K562 (cell line): ENCODE results near the gene CHST14. TPM values are rescaled to one million over a fixed set of nuclear protein-coding genes. Genes with fewer than 3 reads are reported as not detected.
A peak's percentile ranks its signal among the peaks of the same experiment; 100 is the strongest.

Source experiments
- BDP1 ChIP-seq: IDR thresholded peaks from 3 replicates; pipeline ENCODE4 v1.6.1; 2011; ENCODE audit not compliant: insufficient read length, insufficient read depth
- C11orf30 ChIP-seq: fragments of 450-650 bp; IDR thresholded peaks from 2 replicates; pipeline ENCODE4 v1.6.1; 2016; ENCODE audit warnings: low read depth, mild to moderate bottlenecking
- COPS2 ChIP-seq: fragments of 450-650 bp; conservative IDR thresholded peaks from 2 replicates; pipeline ENCODE4 v1.6.1; 2016; ENCODE audit warnings: mild to moderate bottlenecking, moderate library complexity
- EP400 ChIP-seq: fragments of 450-650 bp; IDR thresholded peaks from 2 replicates; pipeline ENCODE4 v1.6.1; 2017; ENCODE audit warnings: antibody characterized with exemption, mild to moderate bottlenecking, moderate library complexity
- LEF1 ChIP-seq: fragments of 450-650 bp; IDR thresholded peaks from 2 replicates; pipeline ENCODE4 v1.6.1; 2016; ENCODE audit warnings: mild to moderate bottlenecking
- NONO ChIP-seq, 2 experiments: fragments of 200-400 bp in 1 of 2; fragments of 450-650 bp in 1 of 2; formaldehyde crosslinking in 1 of 2; IDR thresholded peaks; 2 replicates each; pipeline ENCODE4 v1.6.1; 2017; ENCODE audit warnings: low read depth in 2 of 2, mild to moderate bottlenecking in 2 of 2, moderate library complexity in 2 of 2, low read length in 1 of 2
- SIN3A ChIP-seq, 2 experiments: fragments of 150-350 bp in 1 of 2; IDR thresholded peaks; 2 replicates each; pipeline ENCODE4 v1.6.1; 2011 to 2016; ENCODE audit warnings: borderline replicate concordance in 2 of 2, low read depth in 2 of 2, low read length in 2 of 2, mild to moderate bottlenecking in 2 of 2, moderate library complexity in 2 of 2; ENCODE audit not compliant: control insufficient read depth in 1 of 2
- SMC3 ChIP-seq: conservative IDR thresholded peaks from 2 replicates; pipeline ENCODE4 v1.6.1; 2011; ENCODE audit warnings: low read depth, low read length, improper control_type of control experiment; ENCODE audit not compliant: insufficient read depth
- TCFL5 ChIP-seq: fragments of 250-450 bp; sonication (Bioruptor Pico); conservative IDR thresholded peaks from 2 replicates; pipeline ENCODE4 v1.6.1; 2021; ENCODE audit warnings: mild to moderate bottlenecking, moderate library complexity, matching md5 sums
- ZNF668 ChIP-seq: fragments of 250-450 bp; sonication (Bioruptor Pico); IDR thresholded peaks from 2 replicates; pipeline ENCODE4 v1.8.0; 2022; ENCODE audit warnings: mild to moderate bottlenecking, inconsistent platforms
- polyA plus RNA-seq, 8 experiments: library from polyadenylated mRNA; depleted of rRNA in 4 of 8; stranded (reverse) in 5 of 8; unstranded in 3 of 8; fragments of >200 nt; fragmentation: Nextera tagmentation in 2 of 8; fragmentation: Illumina TruSeq in 1 of 8; extraction: Ambion mirVana in 2 of 8; extraction: Trizol in 1 of 8; gene quantifications; 2 replicates each; pipeline versions ENCODE4 v1.2.1 to v1.2.3, GENCODE V29; 2011 to 2014; ENCODE audit warnings: inconsistent platforms in 1 of 8, missing spikeins in 1 of 8
- total RNA-seq, 7 experiments: library from RNA; depleted of rRNA in 6 of 7; stranded (reverse); fragments of >200 nt in 6 of 7; fragmentation: Illumina TruSeq in 2 of 7; extraction: Trizol in 2 of 7; gene quantifications; 2 replicates each; pipeline versions ENCODE4 v1.2.1 to v1.2.3, GENCODE V29; 2011 to 2021; ENCODE audit warnings: low replicate concordance in 1 of 7
- TF ChIP-seq, protein P1 (sequence below): sonication (generic); formaldehyde crosslinking; IDR thresholded peaks from 2 replicates; pipeline ENCODE4 v1.8.0; 2023; ENCODE audit warnings: missing genetic modification reagents, mild to moderate bottlenecking, borderline replicate concordance
- TF ChIP-seq, protein P2 (sequence below), 2 experiments: fragments of 200-800 bp in 1 of 2; sonication (Bioruptor generic) in 1 of 2; sonication (generic) in 1 of 2; formaldehyde crosslinking in 1 of 2; IDR thresholded peaks in 1 of 2; conservative IDR thresholded peaks in 1 of 2; 2 replicates each; pipeline versions ENCODE4 v1.5.0 to v1.6.1; 2016 to 2020; ENCODE audit warnings: missing compliant biosample characterization in 1 of 2, missing genetic modification characterization in 1 of 2, missing genetic modification reagents in 1 of 2
- TF ChIP-seq, protein P3 (sequence below): fragments of 450-650 bp; IDR thresholded peaks from 2 replicates; pipeline ENCODE4 v1.6.1; 2016; ENCODE audit warnings: mild to moderate bottlenecking
- TF ChIP-seq, protein P4 (sequence below): fragments of 250-450 bp; sonication (Bioruptor Pico); IDR thresholded peaks from 2 replicates; pipeline ENCODE4 v1.4.0; 2020

CHST14 gene
- total and polyA plus RNA-seq, 9 of the 15 experiments (the other 6 are each of a cell fraction or from before 2014, with no cell fraction given) = 1.6 to 12.1 (median 4.5) TPM

DNA sequence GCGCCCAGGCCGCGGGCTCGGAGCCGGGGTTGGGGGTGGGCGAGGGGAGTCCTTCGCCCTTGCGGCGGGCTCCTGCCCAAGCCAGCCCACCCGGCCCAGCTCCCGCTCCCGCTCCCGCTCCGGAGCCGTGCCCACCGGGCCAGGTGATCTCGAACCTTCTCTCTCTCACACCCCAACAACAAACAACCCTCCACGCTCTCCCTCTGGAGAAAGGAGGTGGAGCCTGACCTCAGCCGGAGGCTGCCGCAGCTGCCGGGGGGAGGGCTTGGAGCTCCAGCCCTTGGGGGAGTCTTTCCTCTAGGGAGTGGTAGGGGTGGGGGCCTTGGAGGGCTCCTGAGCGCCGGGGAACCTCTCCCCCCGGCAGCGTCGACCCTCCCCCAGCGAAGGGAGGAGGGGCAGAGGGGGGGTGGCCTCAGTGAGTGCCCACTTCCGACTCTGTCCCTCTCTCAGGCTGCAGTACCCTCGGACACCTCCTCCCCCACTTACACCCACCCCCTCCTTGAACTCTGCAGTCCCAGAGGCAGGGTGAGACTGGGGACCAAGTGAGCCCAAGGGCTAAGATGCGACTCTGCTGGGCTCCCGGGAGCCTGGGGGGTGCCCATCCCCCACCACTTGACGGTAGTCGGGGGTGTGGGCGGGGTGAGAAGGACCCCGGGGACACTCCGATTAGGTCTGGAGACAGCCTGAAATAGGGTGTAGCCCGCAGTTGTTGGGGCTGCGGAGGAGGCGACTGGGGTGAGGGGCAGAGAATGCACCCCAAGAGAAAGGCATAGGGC is 34.5 kb upstream of the CHST14 start (continued):
- TF ChIP-seq, protein P1, sequence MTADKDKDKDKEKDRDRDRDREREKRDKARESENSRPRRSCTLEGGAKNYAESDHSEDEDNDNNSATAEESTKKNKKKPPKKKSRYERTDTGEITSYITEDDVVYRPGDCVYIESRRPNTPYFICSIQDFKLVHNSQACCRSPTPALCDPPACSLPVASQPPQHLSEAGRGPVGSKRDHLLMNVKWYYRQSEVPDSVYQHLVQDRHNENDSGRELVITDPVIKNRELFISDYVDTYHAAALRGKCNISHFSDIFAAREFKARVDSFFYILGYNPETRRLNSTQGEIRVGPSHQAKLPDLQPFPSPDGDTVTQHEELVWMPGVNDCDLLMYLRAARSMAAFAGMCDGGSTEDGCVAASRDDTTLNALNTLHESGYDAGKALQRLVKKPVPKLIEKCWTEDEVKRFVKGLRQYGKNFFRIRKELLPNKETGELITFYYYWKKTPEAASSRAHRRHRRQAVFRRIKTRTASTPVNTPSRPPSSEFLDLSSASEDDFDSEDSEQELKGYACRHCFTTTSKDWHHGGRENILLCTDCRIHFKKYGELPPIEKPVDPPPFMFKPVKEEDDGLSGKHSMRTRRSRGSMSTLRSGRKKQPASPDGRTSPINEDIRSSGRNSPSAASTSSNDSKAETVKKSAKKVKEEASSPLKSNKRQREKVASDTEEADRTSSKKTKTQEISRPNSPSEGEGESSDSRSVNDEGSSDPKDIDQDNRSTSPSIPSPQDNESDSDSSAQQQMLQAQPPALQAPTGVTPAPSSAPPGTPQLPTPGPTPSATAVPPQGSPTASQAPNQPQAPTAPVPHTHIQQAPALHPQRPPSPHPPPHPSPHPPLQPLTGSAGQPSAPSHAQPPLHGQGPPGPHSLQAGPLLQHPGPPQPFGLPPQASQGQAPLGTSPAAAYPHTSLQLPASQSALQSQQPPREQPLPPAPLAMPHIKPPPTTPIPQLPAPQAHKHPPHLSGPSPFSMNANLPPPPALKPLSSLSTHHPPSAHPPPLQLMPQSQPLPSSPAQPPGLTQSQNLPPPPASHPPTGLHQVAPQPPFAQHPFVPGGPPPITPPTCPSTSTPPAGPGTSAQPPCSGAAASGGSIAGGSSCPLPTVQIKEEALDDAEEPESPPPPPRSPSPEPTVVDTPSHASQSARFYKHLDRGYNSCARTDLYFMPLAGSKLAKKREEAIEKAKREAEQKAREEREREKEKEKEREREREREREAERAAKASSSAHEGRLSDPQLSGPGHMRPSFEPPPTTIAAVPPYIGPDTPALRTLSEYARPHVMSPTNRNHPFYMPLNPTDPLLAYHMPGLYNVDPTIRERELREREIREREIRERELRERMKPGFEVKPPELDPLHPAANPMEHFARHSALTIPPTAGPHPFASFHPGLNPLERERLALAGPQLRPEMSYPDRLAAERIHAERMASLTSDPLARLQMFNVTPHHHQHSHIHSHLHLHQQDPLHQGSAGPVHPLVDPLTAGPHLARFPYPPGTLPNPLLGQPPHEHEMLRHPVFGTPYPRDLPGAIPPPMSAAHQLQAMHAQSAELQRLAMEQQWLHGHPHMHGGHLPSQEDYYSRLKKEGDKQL (CRISPR knock-in tag) = no peak
- TF ChIP-seq, protein P2, sequence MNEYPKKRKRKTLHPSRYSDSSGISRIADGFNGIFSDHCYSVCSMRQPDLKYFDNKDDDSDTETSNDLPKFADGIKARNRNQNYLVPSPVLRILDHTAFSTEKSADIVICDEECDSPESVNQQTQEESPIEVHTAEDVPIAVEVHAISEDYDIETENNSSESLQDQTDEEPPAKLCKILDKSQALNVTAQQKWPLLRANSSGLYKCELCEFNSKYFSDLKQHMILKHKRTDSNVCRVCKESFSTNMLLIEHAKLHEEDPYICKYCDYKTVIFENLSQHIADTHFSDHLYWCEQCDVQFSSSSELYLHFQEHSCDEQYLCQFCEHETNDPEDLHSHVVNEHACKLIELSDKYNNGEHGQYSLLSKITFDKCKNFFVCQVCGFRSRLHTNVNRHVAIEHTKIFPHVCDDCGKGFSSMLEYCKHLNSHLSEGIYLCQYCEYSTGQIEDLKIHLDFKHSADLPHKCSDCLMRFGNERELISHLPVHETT (CRISPR knock-in tag; conservative IDR thresholded peaks at IDR 0.05 in 1 of 2, IDR thresholded peaks at IDR 0.05 in 1 of 2) = no peak
- TF ChIP-seq LEF1 = peak; percentile 43; the same call in 1 of the 2 replicates
- no peak for TF ChIP-seq C11orf30
- no peak for TF ChIP-seq SMC3
- no peak for TF ChIP-seq BDP1
- TF ChIP-seq SIN3A (IDR thresholded peaks at IDR 0.05; ENCODE audit: borderline replicate concordance in 2 of 2, control insufficient read depth in 1 of 2, low read depth in 2 of 2, low read length in 2 of 2) = no peak
- TF ChIP-seq COPS2 = no peak
- TF ChIP-seq ZNF668 (CRISPR knock-in tag) = no peak
- TF ChIP-seq, protein P3, sequence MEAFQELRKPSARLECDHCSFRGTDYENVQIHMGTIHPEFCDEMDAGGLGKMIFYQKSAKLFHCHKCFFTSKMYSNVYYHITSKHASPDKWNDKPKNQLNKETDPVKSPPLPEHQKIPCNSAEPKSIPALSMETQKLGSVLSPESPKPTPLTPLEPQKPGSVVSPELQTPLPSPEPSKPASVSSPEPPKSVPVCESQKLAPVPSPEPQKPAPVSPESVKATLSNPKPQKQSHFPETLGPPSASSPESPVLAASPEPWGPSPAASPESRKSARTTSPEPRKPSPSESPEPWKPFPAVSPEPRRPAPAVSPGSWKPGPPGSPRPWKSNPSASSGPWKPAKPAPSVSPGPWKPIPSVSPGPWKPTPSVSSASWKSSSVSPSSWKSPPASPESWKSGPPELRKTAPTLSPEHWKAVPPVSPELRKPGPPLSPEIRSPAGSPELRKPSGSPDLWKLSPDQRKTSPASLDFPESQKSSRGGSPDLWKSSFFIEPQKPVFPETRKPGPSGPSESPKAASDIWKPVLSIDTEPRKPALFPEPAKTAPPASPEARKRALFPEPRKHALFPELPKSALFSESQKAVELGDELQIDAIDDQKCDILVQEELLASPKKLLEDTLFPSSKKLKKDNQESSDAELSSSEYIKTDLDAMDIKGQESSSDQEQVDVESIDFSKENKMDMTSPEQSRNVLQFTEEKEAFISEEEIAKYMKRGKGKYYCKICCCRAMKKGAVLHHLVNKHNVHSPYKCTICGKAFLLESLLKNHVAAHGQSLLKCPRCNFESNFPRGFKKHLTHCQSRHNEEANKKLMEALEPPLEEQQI = no peak
- TF ChIP-seq EP400 = 0 out of 2 replicates have a peak, but pooled peaks have one; percentile 14
- TF ChIP-seq, protein P4, sequence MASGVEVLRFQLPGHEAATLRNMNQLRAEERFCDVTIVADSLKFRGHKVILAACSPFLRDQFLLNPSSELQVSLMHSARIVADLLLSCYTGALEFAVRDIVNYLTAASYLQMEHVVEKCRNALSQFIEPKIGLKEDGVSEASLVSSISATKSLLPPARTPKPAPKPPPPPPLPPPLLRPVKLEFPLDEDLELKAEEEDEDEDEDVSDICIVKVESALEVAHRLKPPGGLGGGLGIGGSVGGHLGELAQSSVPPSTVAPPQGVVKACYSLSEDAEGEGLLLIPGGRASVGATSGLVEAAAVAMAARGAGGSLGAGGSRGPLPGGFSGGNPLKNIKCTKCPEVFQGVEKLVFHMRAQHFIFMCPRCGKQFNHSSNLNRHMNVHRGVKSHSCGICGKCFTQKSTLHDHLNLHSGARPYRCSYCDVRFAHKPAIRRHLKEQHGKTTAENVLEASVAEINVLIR (CRISPR knock-in tag) = no peak
- no peak for TF ChIP-seq TCFL5
- 0 out of 4 replicates have a peak, but pooled peaks of 1 of the 2 experiments have one; percentile 2 for TF ChIP-seq NONO (IDR thresholded peaks at IDR 0.05; ENCODE audit: low read depth in 2 of 2, low read length in 1 of 2)
